Upper lobe of right lung (tissue), 1 donor: ENCODE results near the gene TTR. TPM values are rescaled to one million over a fixed set of nuclear protein-coding genes. Genes with fewer than 3 reads are reported as not detected.

ENCODE experiments used
- ATAC-seq: fragments of 200-7000 bp; cut with Tn5 transposase; one replicate; pipeline ENCODE4 v1.9.1; 2020; ENCODE audit warnings: mild to moderate bottlenecking, moderate library complexity
- DNase-seq: peaks from one replicate; pipeline ENCODE4 v3.0.0-alpha.2; 2020
- H3K27ac ChIP-seq: fragments of 200-600 bp; one replicate; pipeline ENCODE4 v1.8.0; 2022
- H3K27me3 ChIP-seq: fragments of 200-600 bp; one replicate; pipeline ENCODE4 v1.8.0; 2022; ENCODE audit warnings: mild to moderate bottlenecking
- H3K36me3 ChIP-seq: fragments of 200-600 bp; one replicate; pipeline ENCODE4 v1.8.0; 2022
- H3K4me1 ChIP-seq: fragments of 200-600 bp; one replicate; pipeline ENCODE4 v1.8.0; 2022
- H3K4me3 ChIP-seq: fragments of 200-600 bp; one replicate; pipeline ENCODE4 v1.8.0; 2022; ENCODE audit warnings: mild to moderate bottlenecking
- H3K9me3 ChIP-seq: fragments of 200-600 bp; one replicate; pipeline ENCODE4 v1.8.0; 2022
- CTCF ChIP-seq: fragments of 200-600 bp; IDR thresholded peaks from one replicate; pipeline ENCODE4 v1.8.0; 2022; ENCODE audit warnings: antibody characterized with exemption
- intact Hi-C: fragments of 100-400 bp; cut with DNase I; formaldehyde crosslinking; loops from one replicate; pipeline ENCODE4 v1.11.0; 2022
- total RNA-seq: library from RNA; stranded (reverse); fragmentation: NEBNext Ultra II Directional; extraction: Animal tissue kit (Norgen Biotek cat#: 25700); gene quantifications from one replicate; pipeline ENCODE4 v1.2.1, GENCODE V29; 2021
- donor health status: DM: no; HTN: yes; CAD: no; lungs with severe emphysema.

The TTR gene
- total RNA-seq, 1 donor from 2014 or later, result not detected

- no peaks in the 10 kb centered on the region for H3K27me3 ChIP-seq
- no peak for TF ChIP-seq CTCF
- H3K4me1 ChIP-seq, result no peaks in the 10 kb centered on the region
- no peaks in the 10 kb centered on the region for H3K36me3 ChIP-seq
- DNase-seq, result no peak
- H3K27ac ChIP-seq, result no peak overlapping the region
- intact Hi-C loops, result no loop called here
- no peak for ATAC-seq
- no peak overlapping the region for H3K4me3 ChIP-seq
- H3K9me3 ChIP-seq, result no peaks in the 10 kb centered on the region
Observed at GRCh38 chr18:31596081-31596872, 4.6 kb downstream of the TTR start.

DNA sequence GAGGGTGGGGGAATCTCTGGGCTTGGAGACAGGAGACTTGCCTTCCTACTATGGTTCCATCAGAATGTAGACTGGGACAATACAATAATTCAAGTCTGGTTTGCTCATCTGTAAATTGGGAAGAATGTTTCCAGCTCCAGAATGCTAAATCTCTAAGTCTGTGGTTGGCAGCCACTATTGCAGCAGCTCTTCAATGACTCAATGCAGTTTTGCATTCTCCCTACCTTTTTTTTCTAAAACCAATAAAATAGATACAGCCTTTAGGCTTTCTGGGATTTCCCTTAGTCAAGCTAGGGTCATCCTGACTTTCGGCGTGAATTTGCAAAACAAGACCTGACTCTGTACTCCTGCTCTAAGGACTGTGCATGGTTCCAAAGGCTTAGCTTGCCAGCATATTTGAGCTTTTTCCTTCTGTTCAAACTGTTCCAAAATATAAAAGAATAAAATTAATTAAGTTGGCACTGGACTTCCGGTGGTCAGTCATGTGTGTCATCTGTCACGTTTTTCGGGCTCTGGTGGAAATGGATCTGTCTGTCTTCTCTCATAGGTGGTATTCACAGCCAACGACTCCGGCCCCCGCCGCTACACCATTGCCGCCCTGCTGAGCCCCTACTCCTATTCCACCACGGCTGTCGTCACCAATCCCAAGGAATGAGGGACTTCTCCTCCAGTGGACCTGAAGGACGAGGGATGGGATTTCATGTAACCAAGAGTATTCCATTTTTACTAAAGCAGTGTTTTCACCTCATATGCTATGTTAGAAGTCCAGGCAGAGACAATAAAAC, 6.5 kb downstream of the TTR start:
- H3K27me3 ChIP-seq, result no peaks in the 10 kb centered on the region
- no peak for TF ChIP-seq CTCF
- no peaks in the 10 kb centered on the region for H3K4me1 ChIP-seq
- ATAC-seq (no peak), DNase-seq (no peak)
- no peak overlapping the region for H3K27ac ChIP-seq
- H3K36me3 ChIP-seq, result no peaks in the 10 kb centered on the region
- no peak overlapping the region for H3K4me3 ChIP-seq
- H3K9me3 ChIP-seq, result no peaks in the 10 kb centered on the region
- intact Hi-C loops, result no loop called here

DNA sequence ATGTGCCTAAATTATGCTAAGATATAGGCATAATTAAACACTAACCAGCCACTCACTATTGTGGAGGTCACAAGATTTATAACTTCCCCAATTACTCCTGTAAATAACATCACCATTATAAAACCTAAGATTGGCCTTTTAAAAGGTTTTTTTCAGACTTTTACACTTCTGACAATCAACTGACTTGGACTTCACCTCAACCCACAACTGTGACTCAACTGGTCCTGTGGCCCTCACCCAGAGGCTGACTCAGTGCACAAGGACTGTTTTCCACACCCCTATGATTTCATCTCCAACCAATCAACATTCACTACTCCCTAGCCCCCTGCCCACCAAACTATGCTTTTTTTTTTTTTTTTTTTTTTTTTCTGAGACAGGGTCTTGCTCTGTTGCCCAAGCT, 11.6 kb downstream of the TTR start:
- H3K4me1 ChIP-seq, result no peaks in the 10 kb centered on the region
- TF ChIP-seq CTCF, result no peak
- no peak for DNase-seq
- no peak overlapping the region for H3K4me3 ChIP-seq
- no peaks in the 10 kb centered on the region for H3K36me3 ChIP-seq
- no peak overlapping the region for H3K27ac ChIP-seq
- intact Hi-C loops, result no loop called here
- H3K9me3 ChIP-seq, result no peaks in the 10 kb centered on the region
- ATAC-seq, result no peak
- H3K27me3 ChIP-seq, result no peaks in the 10 kb centered on the region

DNA sequence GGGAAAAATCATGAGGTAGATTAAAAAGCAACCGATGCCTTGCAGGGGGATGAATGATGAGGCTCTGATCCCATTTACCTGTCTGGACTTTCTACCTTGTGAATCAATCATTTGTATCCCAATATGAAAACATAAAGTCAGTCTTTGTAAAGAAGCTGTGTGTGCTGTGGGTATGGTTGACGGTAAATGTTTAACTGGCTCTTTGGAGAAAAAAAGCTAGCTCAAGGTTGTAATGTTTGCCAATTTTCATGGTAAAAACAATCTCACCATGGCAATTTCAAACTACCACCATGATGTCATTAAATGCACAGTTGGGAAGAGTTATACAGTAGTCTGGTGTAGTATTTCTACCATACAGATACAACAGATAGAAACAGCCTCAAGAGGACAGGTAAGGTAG, 14.6 kb downstream of the TTR start:
- Histone ChIP-seq H3K27ac (no peak overlapping the region), H3K4me1 (no peaks in the 10 kb centered on the region), H3K9me3 (no peaks in the 10 kb centered on the region), H3K27me3 (no peaks in the 10 kb centered on the region), H3K36me3 (no peaks in the 10 kb centered on the region), H3K4me3 (no peak overlapping the region)
- no peak for TF ChIP-seq CTCF
- DNase-seq (no peak), ATAC-seq (no peak)
- intact Hi-C loops, result no loop called here

GRCh38 chr18:31607384-31607783, 15.7 kb downstream of the TTR start:
- H3K27ac ChIP-seq, result no peak overlapping the region
- DNase-seq (no peak), ATAC-seq (no peak)
- intact Hi-C loops, result no loop called here
- no peaks in the 10 kb centered on the region for H3K36me3 ChIP-seq
- H3K4me3 ChIP-seq, result no peak overlapping the region
- H3K4me1 ChIP-seq, result no peaks in the 10 kb centered on the region
- TF ChIP-seq CTCF, result no peak
- H3K27me3 ChIP-seq, result no peaks in the 10 kb centered on the region
- H3K9me3 ChIP-seq, result no peaks in the 10 kb centered on the region
